NK-92 treated with Interleukin-12 subunit alpha and Interleukin-12 subunit beta, amount 100 ng/mL, for 24 hours (cell line): Measurements from ENCODE around the gene DPP6.

Experiments used
- DNase-seq: peaks from one replicate; lab custom pipeline; 2025; lab: John Stamatoyannopoulos, UW

The DPP6 gene

GRCh38 chr7:154817224-154817896, 765.2 kb downstream of the DPP6 start:
- no peak for DNase-seq

- DNase-seq: no peak
Observed at GRCh38 chr7:154827007-154827406, 774.8 kb downstream of the DPP6 start.

GRCh38 chr7:154832557-154833138, 780.5 kb downstream of the DPP6 start:
- no peak for DNase-seq

GRCh38 chr7:154836021-154836448, 783.8 kb downstream of the DPP6 start:
- no peak for DNase-seq

- DNase-seq: no peak
Observed at GRCh38 chr7:154837087-154837486, 784.9 kb downstream of the DPP6 start.

GRCh38 chr7:154837622-154838021, 785.4 kb downstream of the DPP6 start:
- DNase-seq: no peak

- DNase-seq: no peak
Observed at GRCh38 chr7:154840086-154840485, 787.9 kb downstream of the DPP6 start.

GRCh38 chr7:154841731-154842331, 789.6 kb downstream of the DPP6 start:
- DNase-seq: no peak

GRCh38 chr7:154842591-154842990, 790.4 kb downstream of the DPP6 start:
- DNase-seq: no peak

- DNase-seq: no peak
Observed at GRCh38 chr7:154843670-154844237, 791.6 kb downstream of the DPP6 start.

GRCh38 chr7:154844499-154844898, 792.3 kb downstream of the DPP6 start:
- DNase-seq: no peak

GRCh38 chr7:154844955-154845354, 792.8 kb downstream of the DPP6 start:
- no peak for DNase-seq

- DNase-seq: no peak
Observed at GRCh38 chr7:154848464-154848863, 796.3 kb downstream of the DPP6 start.

GRCh38 chr7:154852205-154852604, 800.0 kb downstream of the DPP6 start:
- DNase-seq: no peak

GRCh38 chr7:154853063-154853726, 801.0 kb downstream of the DPP6 start:
- DNase-seq: no peak

- DNase-seq: no peak
Observed at GRCh38 chr7:154853727-154854095, 801.5 kb downstream of the DPP6 start.

GRCh38 chr7:154854836-154855235, 802.6 kb downstream of the DPP6 start:
- no peak for DNase-seq

- no peak for DNase-seq
Observed at GRCh38 chr7:154855366-154855765, 803.2 kb downstream of the DPP6 start.

- DNase-seq: no peak
Observed at GRCh38 chr7:154856733-154857132, 804.5 kb downstream of the DPP6 start.

- DNase-seq: no peak
Observed at GRCh38 chr7:154857240-154857639, 805.0 kb downstream of the DPP6 start.

- no peak for DNase-seq
Observed at GRCh38 chr7:154857728-154858681, 805.8 kb downstream of the DPP6 start.
